OCI-LY3 (cell line): ENCODE measurements around the gene STAT3.

Experiments
- CTCF ChIP-seq: fragments of 200-600, 300-600 bp; sonication (generic); IDR thresholded peaks from 2 replicates; pipeline ENCODE4 v1.5.1; 2014; ENCODE audit warnings: antibody characterized with exemption, low read length, low read depth
- EZH2phosphoT487 ChIP-seq: fragments of 200-600 bp; shearing (Covaris generic); IDR thresholded peaks from 2 replicates; pipeline ENCODE4 v1.6.1; 2018; ENCODE audit warnings: antibody characterized with exemption, mixed run types, low read depth

- TF ChIP-seq CTCF, result no peak
- no peak for TF ChIP-seq EZH2phosphoT487
These were observed 16.1 kb downstream of the STAT3 start for GRCh38 chr17:42372142-42372541.
